HepG2 (cell line): ENCODE measurements around the gene ULK4. TPM values are rescaled to one million over a fixed set of nuclear protein-coding genes. Genes with fewer than 3 reads are reported as not detected.

Experiments
- ATAC-seq: fragments of 200-7000 bp; cut with Tn5 transposase; 3 replicates; pipeline ENCODE4 v1.9.1; 2020; ENCODE audit warnings: mild to moderate bottlenecking, moderate library complexity
- BruUV-seq: library from RNA; stranded (reverse); fragments of 400-500 nt; replicated peaks from 2 replicates; lab custom pipeline; 2021; lab: Mats Ljungman, UMichigan
- CTCF ChIA-PET: fragments of 300-600 bp; formaldehyde crosslinking; extraction: SDS; loops from one replicate; lab custom pipeline; 2021; ENCODE audit warnings: low total read pairs, inconsistent platforms, low intra/inter-chr PET ratio; lab: Yijun Ruan, JAX
- POLR2A ChIA-PET: fragments of 350-600 bp; sonication (Branson Sonifier 250); formaldehyde crosslinking; loops from one replicate; lab custom pipeline; 2020; ENCODE audit warnings: antibody characterized with exemption, inconsistent platforms; lab: Yijun Ruan, JAX
- DNase-seq: peaks from one replicate; pipeline ENCODE4 v3.0.0-alpha.2; 2015; ENCODE audit warnings: low spot score
- FAIRE-seq: peaks from 3 replicates; lab custom pipeline; 2011; peaks lifted over from hg19 to GRCh38; lab: Jason Lieb, UNC
- H2AFZ ChIP-seq: one replicate; pipeline ENCODE4 v1.6.1; 2011; ENCODE audit warnings: low read length, inconsistent platforms
- H3K27ac ChIP-seq: fragments of 300-600 bp; 3 replicates; pipeline ENCODE4 v1.8.0; 2011; ENCODE audit warnings: mixed run types, mild to moderate bottlenecking, mixed read lengths, low read length, inconsistent platforms; ENCODE audit not compliant: insufficient read depth; ENCODE audit errors: extremely low read length
- H3K27me3 ChIP-seq, 2 experiments: fragments of 200-600 bp in 1 of 2; 2 replicates in 1 of 2; 3 replicates in 1 of 2; pipeline versions ENCODE4 v1.6.0 to v1.8.0; 2011; ENCODE audit warnings: low read length in 2 of 2, mild to moderate bottlenecking in 2 of 2, moderate library complexity in 2 of 2, inconsistent platforms in 1 of 2; ENCODE audit not compliant: insufficient read depth in 2 of 2, control insufficient read depth in 1 of 2
- H3K36me3 ChIP-seq, 2 experiments: fragments of 200-600 bp in 1 of 2; replicated peaks in 1 of 2; 2 replicates in 1 of 2; 3 replicates in 1 of 2; pipeline versions ENCODE4 v1.5.1 to v1.8.0; 2011; ENCODE audit warnings: low read length in 2 of 2, inconsistent platforms in 1 of 2; ENCODE audit not compliant: insufficient read depth in 2 of 2, control insufficient read depth in 1 of 2
- H3K4me1 ChIP-seq: 2 replicates; pipeline ENCODE4 v1.5.1; 2012; ENCODE audit warnings: low read length, inconsistent platforms; ENCODE audit not compliant: insufficient read depth
- H3K4me2 ChIP-seq: 2 replicates; pipeline ENCODE4 v1.6.0; 2011; ENCODE audit warnings: low read depth, low read length, inconsistent platforms
- H3K4me3 ChIP-seq, 3 experiments: fragments of 200-600 bp in 1 of 3; sonication (generic), shearing (Covaris generic) in 1 of 3; replicated peaks in 1 of 3; 2 replicates each; pipeline ENCODE4 v1.5.1; 2011 to 2016; ENCODE audit warnings: low read length in 3 of 3, inconsistent platforms in 2 of 3, low read depth in 2 of 3, mild to moderate bottlenecking in 2 of 3, control low read depth in 1 of 3, mixed read lengths in 1 of 3; ENCODE audit not compliant: insufficient read depth in 1 of 3
- H3K79me2 ChIP-seq: one replicate; pipeline ENCODE4 v1.6.1; 2011; ENCODE audit warnings: low read length, inconsistent platforms; ENCODE audit not compliant: insufficient read depth
- H3K9ac ChIP-seq: 2 replicates; pipeline ENCODE4 v1.6.0; 2011; ENCODE audit warnings: mild to moderate bottlenecking, low read depth, low read length, inconsistent platforms; ENCODE audit not compliant: insufficient read depth
- H3K9me3 ChIP-seq: 2 replicates; pipeline ENCODE4 v1.5.1; 2012; ENCODE audit warnings: mild to moderate bottlenecking, low read length
- H4K20me1 ChIP-seq: 2 replicates; pipeline ENCODE4 v1.6.0; 2011; ENCODE audit warnings: inconsistent platforms, mild to moderate bottlenecking, low read length, moderate library complexity; ENCODE audit not compliant: insufficient read depth
- BCL6 ChIP-seq: IDR thresholded peaks from 2 replicates; pipeline ENCODE4 v1.6.1; 2016; ENCODE audit warnings: missing genetic modification reagents, missing compliant biosample characterization
- DMAP1 ChIP-seq: IDR thresholded peaks from 2 replicates; pipeline ENCODE4 v1.6.1; 2016
- NONO ChIP-seq, 2 experiments: fragments of 450-650 bp in 1 of 2; sonication (generic) in 1 of 2; formaldehyde crosslinking in 1 of 2; IDR thresholded peaks in 1 of 2; conservative IDR thresholded peaks in 1 of 2; 2 replicates each; pipeline versions ENCODE4 v1.6.1 to v1.8.0; 2017 to 2022; ENCODE audit warnings: mild to moderate bottlenecking in 1 of 2, missing genetic modification reagents in 1 of 2, moderate library complexity in 1 of 2
- PLRG1 ChIP-seq: fragments of 450-650 bp; conservative IDR thresholded peaks from 2 replicates; pipeline ENCODE4 v1.6.1; 2016
- TOPORS ChIP-seq: sonication (generic); formaldehyde crosslinking; IDR thresholded peaks from 2 replicates; pipeline ENCODE4 v1.8.0; 2023; ENCODE audit warnings: mild to moderate bottlenecking, missing genetic modification reagents
- ZBTB3 ChIP-seq: sonication (generic); formaldehyde crosslinking; IDR thresholded peaks from 2 replicates; pipeline ENCODE4 v1.4.0; 2020; ENCODE audit warnings: low read depth, mild to moderate bottlenecking, moderate library complexity, missing genetic modification reagents, borderline replicate concordance
- ZNF441 ChIP-seq: sonication (generic); formaldehyde crosslinking; IDR thresholded peaks from 2 replicates; pipeline ENCODE4 v1.7.0; 2021; ENCODE audit warnings: missing genetic modification reagents, borderline replicate concordance
- ZNF660 ChIP-seq: sonication (generic); formaldehyde crosslinking; IDR thresholded peaks from 2 replicates; pipeline ENCODE4 v1.5.1; 2020; ENCODE audit warnings: mild to moderate bottlenecking, low read depth, missing genetic modification reagents, borderline replicate concordance
- WGBS: methylation state at CpG from one replicate; pipeline ENCODE4 v1.1.6; 2017; ENCODE audit warnings: low lambda C conversion rate; 5-methylcytosine and 5-hydroxymethylcytosine counted together
- in situ Hi-C: cut with HindIII; loops from 2 replicates; pipeline ENCODE4 v1.10.0; 2017; ENCODE audit warnings: low pct_unique_long_range_greater_than_20kb; ENCODE audit not compliant: extremely low pct_ligation_motif_present
- intact Hi-C: fragments of 100-400 bp; cut with micrococcal nuclease; formaldehyde crosslinking; loops from one replicate; pipeline ENCODE4 v1.10.0; 2022; ENCODE audit not compliant: unreplicated experiment
- polyA plus RNA-seq, 8 experiments: library from polyadenylated mRNA; depleted of rRNA in 3 of 8; stranded (reverse) in 7 of 8; unstranded in 1 of 8; fragments of >200 nt; fragmentation: Illumina TruSeq in 4 of 8; extraction: Trizol in 4 of 8; gene quantifications; 2 replicates each; pipeline versions ENCODE4 v1.2.1 to v1.2.3, GENCODE V29; 2011 to 2016; ENCODE audit warnings: low read depth in 4 of 8, missing spikeins in 1 of 8, mixed read lengths in 1 of 8; ENCODE audit not compliant: insufficient read depth in 1 of 8
- total RNA-seq, 5 experiments: library from RNA; depleted of rRNA; stranded (reverse); fragments of >200 nt; fragmentation: Illumina TruSeq; extraction: Trizol; gene quantifications; 2 replicates each; pipeline ENCODE4 v1.2.3, GENCODE V29; 2016; ENCODE audit warnings: low read depth in 1 of 5
- TF ChIP-seq, protein P1 (sequence below): IDR thresholded peaks from 2 replicates; pipeline ENCODE4 v1.6.1; 2016; ENCODE audit warnings: control low read depth
- TF ChIP-seq, protein P2 (sequence below): sonication (generic); formaldehyde crosslinking; IDR thresholded peaks from 2 replicates; pipeline ENCODE4 v1.4.0; 2020; ENCODE audit warnings: missing genetic modification reagents, borderline replicate concordance
- TF ChIP-seq, protein P3 (sequence below): sonication (generic); formaldehyde crosslinking; IDR thresholded peaks from 2 replicates; pipeline ENCODE4 v1.8.1; 2023; ENCODE audit warnings: mild to moderate bottlenecking, missing genetic modification reagents, borderline replicate concordance
- TF ChIP-seq, protein P4 (sequence below): sonication (generic); formaldehyde crosslinking; IDR thresholded peaks from 2 replicates; pipeline ENCODE4 v1.8.1; 2023; ENCODE audit warnings: mild to moderate bottlenecking, inconsistent platforms, moderate library complexity, missing genetic modification reagents, borderline replicate concordance

Gene ULK4
- total and polyA plus RNA-seq, 2 of the 13 experiments (the other 11 are each of a cell fraction or from before 2014, with no cell fraction given): 6.7 to 11.8 TPM

DNA sequence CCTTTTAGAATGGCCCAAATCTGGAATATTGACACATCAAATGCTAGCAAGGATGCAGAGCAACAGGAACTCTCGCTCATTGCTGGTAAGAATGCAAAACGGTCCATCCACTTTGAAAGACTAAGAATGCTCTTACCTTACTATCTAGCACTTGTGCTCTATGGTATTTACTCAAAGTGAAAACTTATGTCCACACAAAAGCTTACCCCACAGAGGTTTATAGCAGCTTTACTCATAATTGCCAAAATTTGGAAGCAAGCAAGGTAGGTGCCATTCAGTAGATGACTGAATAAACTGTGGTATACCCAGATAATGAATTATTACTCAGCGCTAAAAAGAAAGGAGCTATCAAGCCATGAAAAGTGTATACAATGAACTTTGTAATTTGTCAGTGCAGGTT is 666.2 kb downstream of the ULK4 start:
- no peaks in the 10 kb centered on the region for H3K36me3 ChIP-seq
- no peak overlapping the region for H3K27ac ChIP-seq
- DNase-seq: no peak
- no peak for TF ChIP-seq TOPORS (CRISPR knock-in tag)
- no peak for TF ChIP-seq ZBTB3
- no peak for TF ChIP-seq ZNF660 (CRISPR knock-in tag)
- no peak for TF ChIP-seq PLRG1
- TF ChIP-seq, protein P1, sequence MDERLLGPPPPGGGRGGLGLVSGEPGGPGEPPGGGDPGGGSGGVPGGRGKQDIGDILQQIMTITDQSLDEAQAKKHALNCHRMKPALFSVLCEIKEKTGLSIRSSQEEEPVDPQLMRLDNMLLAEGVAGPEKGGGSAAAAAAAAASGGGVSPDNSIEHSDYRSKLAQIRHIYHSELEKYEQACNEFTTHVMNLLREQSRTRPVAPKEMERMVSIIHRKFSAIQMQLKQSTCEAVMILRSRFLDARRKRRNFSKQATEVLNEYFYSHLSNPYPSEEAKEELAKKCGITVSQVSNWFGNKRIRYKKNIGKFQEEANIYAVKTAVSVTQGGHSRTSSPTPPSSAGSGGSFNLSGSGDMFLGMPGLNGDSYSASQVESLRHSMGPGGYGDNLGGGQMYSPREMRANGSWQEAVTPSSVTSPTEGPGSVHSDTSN (CRISPR knock-in tag): no peak
- TF ChIP-seq, protein P2, sequence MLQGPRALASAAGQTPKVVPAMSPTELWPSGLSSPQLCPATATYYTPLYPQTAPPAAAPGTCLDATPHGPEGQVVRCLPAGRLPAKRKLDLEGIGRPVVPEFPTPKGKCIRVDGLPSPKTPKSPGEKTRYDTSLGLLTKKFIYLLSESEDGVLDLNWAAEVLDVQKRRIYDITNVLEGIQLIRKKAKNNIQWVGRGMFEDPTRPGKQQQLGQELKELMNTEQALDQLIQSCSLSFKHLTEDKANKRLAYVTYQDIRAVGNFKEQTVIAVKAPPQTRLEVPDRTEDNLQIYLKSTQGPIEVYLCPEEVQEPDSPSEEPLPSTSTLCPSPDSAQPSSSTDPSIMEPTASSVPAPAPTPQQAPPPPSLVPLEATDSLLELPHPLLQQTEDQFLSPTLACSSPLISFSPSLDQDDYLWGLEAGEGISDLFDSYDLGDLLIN (CRISPR knock-in tag): no peak
- no peak for TF ChIP-seq ZNF441 (CRISPR knock-in tag)
- no peak for TF ChIP-seq BCL6 (CRISPR knock-in tag)
- no peak for TF ChIP-seq DMAP1
- TF ChIP-seq, protein P3, sequence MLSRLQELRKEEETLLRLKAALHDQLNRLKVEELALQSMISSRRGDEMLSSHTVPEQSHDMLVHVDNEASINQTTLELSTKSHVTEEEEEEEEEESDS: no peak
- TF ChIP-seq NONO (IDR thresholded peaks at IDR 0.05): no peak
- no peak for TF ChIP-seq NONO (CRISPR knock-in tag; conservative IDR thresholded peaks at IDR 0.05)
- TF ChIP-seq, protein P4, sequence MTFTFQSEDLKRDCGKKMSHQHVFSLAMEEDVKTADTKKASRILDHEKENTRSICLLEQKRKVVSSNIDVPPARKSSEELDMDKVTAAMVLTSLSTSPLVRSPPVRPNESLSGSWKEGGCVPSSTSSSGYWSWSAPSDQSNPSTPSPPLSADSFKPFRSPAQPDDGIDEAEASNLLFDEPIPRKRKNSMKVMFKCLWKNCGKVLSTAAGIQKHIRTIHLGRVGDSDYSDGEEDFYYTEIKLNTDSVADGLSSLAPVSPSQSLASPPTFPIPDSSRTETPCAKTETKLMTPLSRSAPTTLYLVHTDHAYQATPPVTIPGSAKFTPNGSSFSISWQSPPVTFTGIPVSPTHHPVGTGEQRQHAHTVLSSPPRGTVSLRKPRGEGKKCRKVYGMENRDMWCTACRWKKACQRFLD (CRISPR knock-in tag): no peak
- TF ChIP-seq, all 625 proteins: peak for 0
- H3K4me3 ChIP-seq: no peak overlapping the region
- intact Hi-C loops (no loop called here), in situ Hi-C loops (no loop called here)
- no peaks in the 10 kb centered on the region for H3K9me3 ChIP-seq
- no peak overlapping the region for H3K9ac ChIP-seq
- H3K4me1 ChIP-seq: peaks cover 59% of the 10 kb centered on the region
- no TSS peak for BruUV-seq
- no peaks in the 10 kb centered on the region for H3K79me2 ChIP-seq
- H3K4me2 ChIP-seq: no peak overlapping the region
- no peak for ATAC-seq
- no peaks in the 10 kb centered on the region for H3K27me3 ChIP-seq
- ChIA-PET CTCF (no interaction called here), POLR2A (no interaction called here)
- no peak for FAIRE-seq
- H4K20me1 ChIP-seq: no peaks in the 10 kb centered on the region
- WGBS: 65% methylated on average over 3 of the region's 3 CpGs
- H2AFZ ChIP-seq: no peak overlapping the region
